Skeletal muscle satellite cell (primary cell): ENCODE data around the gene ROMO1.
A peak's percentile ranks its signal among the peaks of the same experiment; 100 is the strongest.

Source experiments
- H3K27me3 ChIP-seq: 2 replicates; pipeline ENCODE4 v1.7.0; 2013; ENCODE audit warnings: low read length; ENCODE audit not compliant: control insufficient read depth, insufficient read depth
- H3K36me3 ChIP-seq: 2 replicates; pipeline ENCODE4 v1.7.0; 2013; ENCODE audit warnings: mild to moderate bottlenecking, control low read depth, low read length; ENCODE audit not compliant: insufficient read depth
- H3K4me1 ChIP-seq: 2 replicates; pipeline ENCODE4 v1.7.0; 2013; ENCODE audit warnings: low read length; ENCODE audit not compliant: control insufficient read depth, insufficient read depth
- H3K4me2 ChIP-seq: 2 replicates; pipeline ENCODE4 v1.7.0; 2013; ENCODE audit warnings: mild to moderate bottlenecking, low read length
- H3K4me3 ChIP-seq: 2 replicates; pipeline ENCODE4 v1.7.0; 2013; ENCODE audit warnings: low read length
- H3K9ac ChIP-seq: 2 replicates; pipeline ENCODE4 v1.7.0; 2013; ENCODE audit warnings: mild to moderate bottlenecking, low read depth, low read length, moderate library complexity
- H3K9me3 ChIP-seq: replicated peaks from 2 replicates; pipeline ENCODE4 v1.7.0; 2013; ENCODE audit warnings: mild to moderate bottlenecking, control low read depth, low read length

The ROMO1 gene

DNA sequence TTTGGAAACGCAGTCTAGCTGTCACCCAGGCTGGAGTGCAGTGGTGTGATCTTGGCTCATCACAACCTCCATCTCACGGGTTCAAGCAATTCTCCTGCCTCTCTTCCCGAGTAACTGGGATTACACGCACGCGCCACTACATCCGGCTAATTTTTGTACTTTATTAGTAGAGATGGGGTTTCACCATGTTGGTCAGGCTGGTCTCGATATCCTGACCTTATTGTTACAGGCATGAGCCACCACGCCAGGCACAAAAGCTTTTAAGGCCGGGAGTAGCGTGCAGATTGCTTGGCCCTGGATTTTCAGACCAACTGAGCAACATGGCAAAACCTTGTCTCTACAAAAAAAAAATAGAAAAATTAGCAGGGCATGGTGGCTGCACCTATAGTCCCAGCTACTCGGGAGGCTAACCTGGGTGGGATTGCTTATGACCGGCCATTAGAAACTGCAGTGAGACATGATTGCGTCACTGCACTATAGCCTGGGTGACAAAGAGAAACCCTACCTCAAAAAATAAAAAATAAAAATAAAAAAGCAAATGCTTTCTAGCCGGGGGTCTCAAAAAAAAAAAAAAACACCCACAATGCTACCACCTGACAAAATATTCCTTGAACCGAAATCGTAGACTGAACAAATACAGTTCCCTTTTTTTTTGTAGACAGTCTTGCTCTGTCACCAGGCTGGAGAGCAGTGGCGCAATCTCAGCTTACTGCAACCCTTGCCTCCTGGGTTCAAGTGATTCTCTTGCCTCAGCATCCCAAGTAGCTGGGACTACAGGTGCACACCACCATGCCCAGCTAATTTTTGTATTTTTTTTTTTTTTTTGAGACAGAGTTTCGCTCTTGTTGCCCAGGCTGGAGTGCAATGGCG is 27.9 kb downstream of the ROMO1 start:
- Histone ChIP-seq H3K4me3 (no peak overlapping the region), H3K4me2 (no peak overlapping the region), H3K4me1 (peaks cover 8% of the 10 kb centered on the region), H3K9ac (no peak overlapping the region), H3K9me3 (no peaks in the 10 kb centered on the region), H3K36me3 (peaks cover 95% of the 10 kb centered on the region), H3K27me3 (no peaks in the 10 kb centered on the region)

DNA sequence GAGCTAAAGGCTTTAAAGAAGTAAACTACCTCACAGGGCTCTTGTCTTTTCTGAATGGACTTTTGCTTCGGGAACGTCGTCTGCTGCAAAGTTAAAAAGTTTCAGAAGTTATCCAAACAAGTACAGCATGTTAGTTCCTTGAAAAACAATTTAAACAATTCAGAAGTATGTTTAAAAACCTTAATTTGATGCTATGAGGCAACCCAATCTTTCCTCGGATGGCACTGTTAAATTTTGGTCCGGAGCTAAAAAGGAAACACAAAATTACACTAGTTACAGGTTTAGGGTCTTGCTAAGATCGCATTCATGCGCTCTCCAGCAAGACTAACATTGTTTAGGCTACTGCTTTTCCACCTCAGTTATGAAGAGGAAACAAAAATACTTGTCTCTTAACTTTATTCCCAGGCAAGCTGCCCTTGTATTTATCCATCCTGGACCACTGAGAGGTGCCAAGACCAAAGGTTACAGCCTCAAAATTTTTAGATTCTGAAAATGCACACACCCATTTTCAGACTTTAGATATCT is 30.1 kb downstream of the ROMO1 start:
- peaks cover 8% of the 10 kb centered on the region for H3K4me1 ChIP-seq

GRCh38 chr20:35729836-35730582 is 30.8 kb downstream of the ROMO1 start:
- Histone ChIP-seq H3K4me2 (no peak overlapping the region), H3K4me1 (peaks cover 8% of the 10 kb centered on the region), H3K9ac (no peak overlapping the region), H3K9me3 (no peaks in the 10 kb centered on the region), H3K36me3 (peaks cover 97% of the 10 kb centered on the region), H3K4me3 (no peak overlapping the region), H3K27me3 (no peaks in the 10 kb centered on the region)

More for the DNA sequence above, 30.1 kb downstream of the ROMO1 start:
- no peak overlapping the region for H3K4me3 ChIP-seq
- H3K9me3 ChIP-seq, result no peaks in the 10 kb centered on the region
- H3K4me2 ChIP-seq, result no peak overlapping the region
- H3K36me3 ChIP-seq, result peaks cover 97% of the 10 kb centered on the region
- no peaks in the 10 kb centered on the region for H3K27me3 ChIP-seq
- H3K9ac ChIP-seq, result no peak overlapping the region

DNA sequence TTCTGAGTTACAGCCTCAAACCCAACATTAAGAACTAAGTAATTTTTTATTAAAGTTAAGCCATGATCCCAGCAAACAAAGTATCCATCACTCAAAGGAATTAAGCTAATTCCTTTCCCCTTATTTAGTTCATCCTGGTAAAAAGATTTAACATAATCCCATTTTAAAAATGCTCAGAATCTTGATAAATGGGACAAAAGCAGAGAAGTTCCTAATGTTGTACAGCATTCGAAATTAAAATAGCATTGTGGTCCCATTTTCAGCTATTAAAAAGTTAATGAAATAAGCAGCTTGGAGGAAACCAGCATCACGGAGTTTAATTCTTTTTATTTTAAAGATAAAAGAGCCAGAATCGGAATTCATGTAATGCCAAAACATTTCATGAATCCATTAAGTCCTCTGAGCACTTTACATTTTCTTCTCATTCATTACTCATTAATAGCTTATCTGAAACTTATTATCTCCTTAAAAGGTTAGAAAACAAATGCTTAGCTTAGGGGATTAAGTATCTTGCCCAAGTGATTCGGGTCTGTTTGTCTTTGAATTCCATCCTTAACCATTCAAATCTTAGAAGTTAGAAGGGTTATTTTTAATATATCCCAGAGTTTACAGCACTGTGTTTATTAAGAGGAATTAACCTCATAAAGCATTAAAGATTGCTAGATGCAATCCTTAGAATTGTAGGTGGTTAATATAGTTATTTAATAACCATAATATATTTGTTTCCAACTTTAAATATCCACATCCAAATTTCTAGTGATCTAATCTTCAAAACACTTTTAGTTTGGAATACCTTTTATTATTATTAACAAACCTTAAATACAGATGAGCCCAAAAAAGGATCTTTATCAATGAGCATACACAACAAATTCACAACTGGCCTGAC is 31.6 kb downstream of the ROMO1 start:
- H3K9me3 ChIP-seq, result no peaks in the 10 kb centered on the region
- H3K4me3 ChIP-seq, result no peak overlapping the region
- no peak overlapping the region for H3K9ac ChIP-seq
- peaks cover 97% of the 10 kb centered on the region for H3K36me3 ChIP-seq
- H3K4me1 ChIP-seq, result peaks cover 10% of the 10 kb centered on the region
- H3K27me3 ChIP-seq, result no peaks in the 10 kb centered on the region
- H3K4me2 ChIP-seq, result no peak overlapping the region

DNA sequence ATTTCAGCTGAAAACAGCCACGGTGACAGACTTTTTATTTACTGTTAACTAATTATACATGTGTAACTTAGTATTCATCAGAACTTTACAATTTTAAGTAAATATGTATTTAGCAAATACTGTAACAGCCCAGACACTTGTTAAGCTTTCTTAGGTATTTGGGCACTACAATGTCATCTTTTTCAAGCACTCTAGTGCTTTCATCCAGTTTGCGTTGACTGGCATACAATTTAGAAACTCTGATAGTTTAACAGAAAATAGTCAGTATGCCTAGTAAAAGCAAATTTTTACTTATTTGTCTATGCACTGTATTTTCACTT is 32.2 kb downstream of the ROMO1 start:
- Histone ChIP-seq H3K9ac (no peak overlapping the region), H3K9me3 (no peaks in the 10 kb centered on the region), H3K4me2 (no peak overlapping the region), H3K36me3 (peaks cover 97% of the 10 kb centered on the region), H3K27me3 (no peaks in the 10 kb centered on the region), H3K4me3 (no peak overlapping the region), H3K4me1 (peaks cover 16% of the 10 kb centered on the region)

- no peaks in the 10 kb centered on the region for H3K27me3 ChIP-seq
- H3K36me3 ChIP-seq, result peaks cover 93% of the 10 kb centered on the region
- H3K9ac ChIP-seq, result no peak overlapping the region
- H3K9me3 ChIP-seq, result no peaks in the 10 kb centered on the region
- no peak overlapping the region for H3K4me2 ChIP-seq
- peaks cover 17% of the 10 kb centered on the region for H3K4me1 ChIP-seq
- no peak overlapping the region for H3K4me3 ChIP-seq
Observed at GRCh38 chr20:35731862-35732643, 32.8 kb downstream of the ROMO1 start.

- Histone ChIP-seq H3K27me3 (no peaks in the 10 kb centered on the region), H3K4me3 (no peak overlapping the region), H3K4me1 (peaks cover 17% of the 10 kb centered on the region), H3K36me3 (peaks cover 93% of the 10 kb centered on the region), H3K9ac (no peak overlapping the region), H3K9me3 (no peaks in the 10 kb centered on the region), H3K4me2 (no peak overlapping the region)
Observed at GRCh38 chr20:35732644-35732982, 33.4 kb downstream of the ROMO1 start.

DNA sequence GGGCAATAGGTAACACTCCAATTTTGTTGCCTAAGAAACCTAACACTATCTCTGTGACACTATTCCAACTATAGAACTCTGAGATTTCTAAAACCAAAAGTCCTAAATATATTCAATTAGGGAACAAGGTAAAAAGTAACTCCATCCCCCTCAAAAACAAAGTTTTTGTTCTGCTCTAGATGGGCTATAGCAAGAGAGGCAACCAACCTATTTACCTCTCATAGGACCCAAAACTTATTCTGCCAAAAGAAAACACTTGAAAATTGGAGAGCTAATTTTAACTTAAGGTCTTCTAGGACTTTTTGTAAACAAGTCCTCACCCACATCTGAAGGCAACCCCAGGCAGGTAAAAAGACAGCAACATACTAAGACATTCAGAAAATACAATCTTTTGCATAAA is 35.2 kb downstream of the ROMO1 start:
- no peak overlapping the region for H3K9ac ChIP-seq
- H3K36me3 ChIP-seq, result peaks cover 92% of the 10 kb centered on the region
- H3K4me3 ChIP-seq, result no peak overlapping the region
- peak overlapping the region; percentile 62 for H3K4me2 ChIP-seq
- H3K27me3 ChIP-seq, result no peaks in the 10 kb centered on the region
- H3K4me1 ChIP-seq, result peaks cover 29% of the 10 kb centered on the region
- no peaks in the 10 kb centered on the region for H3K9me3 ChIP-seq

DNA sequence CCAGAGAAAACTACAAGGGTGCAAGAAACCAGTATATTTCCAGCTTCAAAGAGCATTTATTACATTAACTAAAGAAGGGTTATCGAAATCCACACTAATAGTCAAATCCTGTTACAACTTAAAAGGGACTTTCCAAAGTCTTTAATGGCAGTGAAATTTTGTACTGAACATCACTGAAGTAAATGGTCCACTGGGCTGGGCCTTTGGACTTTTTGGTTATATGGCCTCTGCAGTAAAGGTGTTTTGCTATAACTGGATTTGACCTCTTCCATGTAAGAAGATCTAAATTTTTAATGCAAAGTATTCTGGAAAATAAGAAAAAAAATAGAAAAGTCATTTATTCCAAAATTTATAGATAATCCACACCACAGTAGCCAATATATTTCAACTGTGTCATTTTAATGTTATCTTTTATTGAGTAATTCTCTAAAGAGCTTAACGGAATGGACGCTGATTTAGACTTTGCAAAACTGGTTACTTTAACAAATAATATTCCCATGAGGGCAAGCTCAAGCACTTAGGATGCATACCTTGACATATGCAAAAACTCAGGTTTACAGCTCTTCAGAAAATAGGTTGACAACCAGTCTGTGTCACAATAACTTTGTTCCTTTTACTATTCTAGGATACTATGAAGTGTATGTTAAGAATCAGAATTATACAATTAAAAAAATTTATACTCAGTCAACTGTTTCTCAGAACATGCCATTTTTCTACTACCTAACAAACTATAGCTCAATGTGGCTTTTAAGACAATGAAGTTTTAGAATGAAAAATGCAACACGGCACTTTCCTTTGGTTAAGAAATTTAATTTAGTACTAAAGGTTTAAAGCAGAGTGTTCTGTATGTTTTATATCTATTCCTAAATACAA is 35.8 kb downstream of the ROMO1 start:
- Histone ChIP-seq H3K27me3 (no peaks in the 10 kb centered on the region), H3K36me3 (peaks cover 92% of the 10 kb centered on the region), H3K4me2 (peak overlapping the region; percentile 62), H3K9ac (no peak overlapping the region), H3K4me1 (peaks cover 31% of the 10 kb centered on the region), H3K9me3 (no peaks in the 10 kb centered on the region), H3K4me3 (no peak overlapping the region)

GRCh38 chr20:35735826-35736470 is 36.7 kb downstream of the ROMO1 start:
- H3K9ac ChIP-seq, result peak overlapping the region; percentile 18
- peak overlapping the region; percentile 39 for H3K4me3 ChIP-seq
- peaks cover 90% of the 10 kb centered on the region for H3K36me3 ChIP-seq
- no peaks in the 10 kb centered on the region for H3K9me3 ChIP-seq
- H3K4me2 ChIP-seq, result peak overlapping the region; percentile 62
- no peaks in the 10 kb centered on the region for H3K27me3 ChIP-seq
- peaks cover 28% of the 10 kb centered on the region for H3K4me1 ChIP-seq
